Measurements from ENCODE around the gene LUM. TPM values are rescaled to one million over a fixed set of nuclear protein-coding genes. Genes with fewer than 3 reads are reported as not detected.

The LUM gene
- total and polyA plus RNA-seq, 2 of the 4 experiments (the other 2 are of a cell fraction), result 50.0 to 70.5 TPM

DNA sequence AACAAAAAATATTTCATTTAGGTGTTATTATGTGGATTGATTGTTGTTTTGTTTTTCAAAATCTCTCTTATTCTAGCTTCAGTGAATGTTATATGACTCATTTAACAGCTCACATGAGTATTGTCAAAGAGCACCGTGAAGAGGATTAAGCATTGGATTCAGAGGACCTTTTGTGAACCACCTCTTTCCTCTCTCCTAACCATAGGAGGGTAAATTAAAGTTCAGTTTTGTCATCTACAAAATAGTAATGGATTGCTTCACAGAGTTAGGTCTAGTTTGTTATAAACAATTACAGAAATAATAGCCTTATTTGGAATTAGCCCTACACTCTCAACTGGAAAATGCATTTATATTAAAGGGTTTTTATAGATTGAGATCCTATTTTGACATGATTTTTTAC is 52.5 kb downstream of the LUM start:
- dilution Hi-C loops (cut with HindIII; ENCODE audit: low sequenced_read_pairs, unreplicated experiment), result no loop called here
- no peaks in the 10 kb centered on the region for H4K20me1 ChIP-seq (ENCODE audit: insufficient read depth, low read length)
- no peak overlapping the region for H2BK20ac ChIP-seq (ENCODE audit: low read depth, low read length)
- no peak overlapping the region for H2BK120ac ChIP-seq (ENCODE audit: low read depth, low read length)
- no peak overlapping the region for H3K56ac ChIP-seq (ENCODE audit: extremely low read depth, insufficient read depth, low read length)
- CTCF ChIA-PET, result no interaction called here
- H2AK5ac ChIP-seq (ENCODE audit: low read depth, low read length), result no peak overlapping the region
- H2BK5ac ChIP-seq (ENCODE audit: low read depth, low read length, poor library complexity, severe bottlenecking), result no peak overlapping the region
- no peak overlapping the region for H4K5ac ChIP-seq (ENCODE audit: low read depth, low read length)
- intact Hi-C loops (cut with micrococcal nuclease), result loop anchor here (5.0 kb wide), 1 partner anchor 51 kb away; no protein-coding TSS in a partner anchor
- H2AK9ac ChIP-seq (replicated peaks; ENCODE audit: low read depth, low read length, poor library complexity), result no peak overlapping the region
- H3K23ac ChIP-seq (ENCODE audit: low read depth, low read length), result no peak overlapping the region
- H3K36me3 ChIP-seq (ENCODE audit: control insufficient read depth, insufficient read depth, low read length), result no peaks in the 10 kb centered on the region
- H3K9me1 ChIP-seq (ENCODE audit: insufficient read depth, low read length), result no peaks in the 10 kb centered on the region
- H3K4me2 ChIP-seq (ENCODE audit: low read depth, low read length), result no peak overlapping the region
- POLR2A ChIA-PET (ENCODE audit: unreplicated experiment), result no interaction called here
- no peaks in the 10 kb centered on the region for H3K79me1 ChIP-seq (ENCODE audit: low read depth in 1 of 2, low read length in 2 of 2)
- no peak overlapping the region for H3K18ac ChIP-seq (ENCODE audit: low read depth, low read length)
- no peaks in the 10 kb centered on the region for H3K27me3 ChIP-seq (ENCODE audit: control insufficient read depth, insufficient read depth, low read length)
- H3K4me1 ChIP-seq (ENCODE audit: control insufficient read depth, insufficient read depth, low read length), result no peaks in the 10 kb centered on the region
- H3K4me3 ChIP-seq (ENCODE audit: insufficient read depth, low read depth, low read length), result no peak overlapping the region
- no peak for ATAC-seq (ENCODE audit: low read depth)
- WGBS, 2 experiments (ENCODE audit: extremely low coverage in 2 of 2, insufficient read length in 1 of 2), result no CpG with 5 or more reads among the region's 1 CpG
- TF ChIP-seq, protein P1, sequence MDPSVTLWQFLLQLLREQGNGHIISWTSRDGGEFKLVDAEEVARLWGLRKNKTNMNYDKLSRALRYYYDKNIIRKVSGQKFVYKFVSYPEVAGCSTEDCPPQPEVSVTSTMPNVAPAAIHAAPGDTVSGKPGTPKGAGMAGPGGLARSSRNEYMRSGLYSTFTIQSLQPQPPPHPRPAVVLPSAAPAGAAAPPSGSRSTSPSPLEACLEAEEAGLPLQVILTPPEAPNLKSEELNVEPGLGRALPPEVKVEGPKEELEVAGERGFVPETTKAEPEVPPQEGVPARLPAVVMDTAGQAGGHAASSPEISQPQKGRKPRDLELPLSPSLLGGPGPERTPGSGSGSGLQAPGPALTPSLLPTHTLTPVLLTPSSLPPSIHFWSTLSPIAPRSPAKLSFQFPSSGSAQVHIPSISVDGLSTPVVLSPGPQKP (IDR thresholded peaks at IDR 0.05; ENCODE audit: borderline replicate concordance, low read depth, low read length), result no peak
- TF ChIP-seq, protein P2, sequence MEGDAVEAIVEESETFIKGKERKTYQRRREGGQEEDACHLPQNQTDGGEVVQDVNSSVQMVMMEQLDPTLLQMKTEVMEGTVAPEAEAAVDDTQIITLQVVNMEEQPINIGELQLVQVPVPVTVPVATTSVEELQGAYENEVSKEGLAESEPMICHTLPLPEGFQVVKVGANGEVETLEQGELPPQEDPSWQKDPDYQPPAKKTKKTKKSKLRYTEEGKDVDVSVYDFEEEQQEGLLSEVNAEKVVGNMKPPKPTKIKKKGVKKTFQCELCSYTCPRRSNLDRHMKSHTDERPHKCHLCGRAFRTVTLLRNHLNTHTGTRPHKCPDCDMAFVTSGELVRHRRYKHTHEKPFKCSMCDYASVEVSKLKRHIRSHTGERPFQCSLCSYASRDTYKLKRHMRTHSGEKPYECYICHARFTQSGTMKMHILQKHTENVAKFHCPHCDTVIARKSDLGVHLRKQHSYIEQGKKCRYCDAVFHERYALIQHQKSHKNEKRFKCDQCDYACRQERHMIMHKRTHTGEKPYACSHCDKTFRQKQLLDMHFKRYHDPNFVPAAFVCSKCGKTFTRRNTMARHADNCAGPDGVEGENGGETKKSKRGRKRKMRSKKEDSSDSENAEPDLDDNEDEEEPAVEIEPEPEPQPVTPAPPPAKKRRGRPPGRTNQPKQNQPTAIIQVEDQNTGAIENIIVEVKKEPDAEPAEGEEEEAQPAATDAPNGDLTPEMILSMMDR (conservative IDR thresholded peaks at IDR 0.05; ENCODE audit: low read depth, low read length), result no peak
- TF ChIP-seq MXI1 (IDR thresholded peaks at IDR 0.05; ENCODE audit: borderline replicate concordance, low read depth, low read length) (no peak), NFE2L2 (IDR thresholded peaks at IDR 0.05; ENCODE audit: low read depth, low read length) (no peak), MAFK (IDR thresholded peaks at IDR 0.05; ENCODE audit: low read depth, low read length) (no peak), CEBPB (IDR thresholded peaks at IDR 0.05; ENCODE audit: low read depth, low read length) (no peak), RAD21 (IDR thresholded peaks at IDR 0.05; ENCODE audit: low read length) (no peak), MAZ (IDR thresholded peaks at IDR 0.05; ENCODE audit: borderline replicate concordance, low read depth, low read length) (no peak), RFX5 (IDR thresholded peaks at IDR 0.05; ENCODE audit: low read depth, low read length) (no peak)
- TF ChIP-seq, protein P3, sequence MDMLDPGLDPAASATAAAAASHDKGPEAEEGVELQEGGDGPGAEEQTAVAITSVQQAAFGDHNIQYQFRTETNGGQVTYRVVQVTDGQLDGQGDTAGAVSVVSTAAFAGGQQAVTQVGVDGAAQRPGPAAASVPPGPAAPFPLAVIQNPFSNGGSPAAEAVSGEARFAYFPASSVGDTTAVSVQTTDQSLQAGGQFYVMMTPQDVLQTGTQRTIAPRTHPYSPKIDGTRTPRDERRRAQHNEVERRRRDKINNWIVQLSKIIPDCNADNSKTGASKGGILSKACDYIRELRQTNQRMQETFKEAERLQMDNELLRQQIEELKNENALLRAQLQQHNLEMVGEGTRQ (IDR thresholded peaks at IDR 0.05; ENCODE audit: low read depth, low read length), result no peak
- no peak overlapping the region for H2AFZ ChIP-seq (replicated peaks; ENCODE audit: low read length, poor library complexity)
- in situ Hi-C loops (cut with MboI; ENCODE audit: low sequenced_read_pairs), result no loop called here
- DNase-seq, result no peak
- no peak overlapping the region for H3K4ac ChIP-seq (ENCODE audit: low read depth, low read length)
- H4K91ac ChIP-seq (ENCODE audit: insufficient read depth, low read depth, low read length), result no peak overlapping the region
- H3K9ac ChIP-seq (ENCODE audit: low read depth, low read length), result no peak overlapping the region
- no peak overlapping the region for H2BK15ac ChIP-seq (ENCODE audit: low read depth, low read length)
- H4K8ac ChIP-seq (ENCODE audit: low read depth in 2 of 2, low read length in 2 of 2), result no peak overlapping the region
- no peak overlapping the region for H3K14ac ChIP-seq (replicated peaks; ENCODE audit: low read depth, low read length)
- no peak overlapping the region for H3K27ac ChIP-seq (ENCODE audit: insufficient read depth, low read length)
- BruUV-seq (replicated peaks), result no TSS peak
- no peaks in the 10 kb centered on the region for H3K9me3 ChIP-seq (ENCODE audit: control insufficient read depth, insufficient read depth, low read length)
